GM18951 (cell line): ENCODE results near the gene KLF16.

Experiments used
- POLR2A ChIP-seq: IDR thresholded peaks from 4 replicates; pipeline ENCODE4 v1.6.1; 2011; ENCODE audit warnings: mild to moderate bottlenecking; ENCODE audit not compliant: insufficient read length, insufficient read depth; ENCODE audit errors: extremely low read depth
- in situ Hi-C: fragments of 300-500 bp; cut with MboI; formaldehyde crosslinking; loops from one replicate; pipeline ENCODE4 v1.12.0; 2022; ENCODE audit warnings: low sequenced_read_pairs, mixed read lengths, inconsistent platforms; ENCODE audit not compliant: unreplicated experiment

KLF16 gene

DNA sequence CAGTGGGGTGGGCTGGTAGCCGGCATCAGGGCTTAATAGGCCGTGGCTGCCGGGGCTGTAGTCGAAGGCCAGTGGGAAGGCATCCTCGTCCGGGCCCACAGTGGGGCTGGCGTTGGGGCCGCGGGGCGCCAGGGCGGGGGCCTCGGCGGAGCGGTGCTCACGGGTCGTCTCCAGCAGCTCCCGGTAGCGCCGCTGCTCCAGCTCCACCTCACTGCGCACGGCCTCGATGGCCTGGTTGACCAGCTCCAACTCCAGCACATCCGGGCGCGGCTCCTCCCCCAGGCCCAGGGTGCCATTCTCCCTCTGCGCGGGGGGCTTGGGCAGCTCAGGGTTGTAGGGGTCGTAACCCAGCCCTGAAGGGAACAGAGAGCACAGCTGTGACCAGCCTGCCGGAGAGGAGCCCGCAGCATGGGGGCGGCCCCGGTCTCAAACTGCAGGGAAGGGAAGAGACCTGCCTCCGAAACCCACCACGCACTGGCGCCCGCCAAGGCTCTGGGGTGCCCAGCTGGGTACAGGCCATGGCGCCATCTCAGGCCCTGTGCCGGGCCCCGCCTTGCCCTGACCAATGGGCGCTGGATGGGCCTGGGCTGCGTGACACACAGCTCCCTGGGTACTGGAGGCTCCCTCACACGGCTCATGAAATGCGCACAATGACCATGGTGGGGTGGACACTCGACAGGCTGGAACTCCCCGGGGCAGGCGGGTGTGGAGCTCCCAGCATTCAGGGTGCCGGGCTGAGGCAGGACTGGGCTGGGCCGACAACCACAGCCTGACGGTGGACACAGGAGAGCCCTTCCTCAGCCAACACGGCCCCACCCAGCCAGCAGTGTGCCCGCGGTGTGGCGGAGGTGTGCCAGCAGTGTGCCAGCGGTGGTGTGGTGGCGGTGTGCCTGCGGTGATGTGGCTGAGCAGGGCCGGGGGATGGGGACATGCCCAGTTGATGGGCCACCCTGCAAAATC, 34.8 kb downstream of the KLF16 start:
- TF ChIP-seq POLR2A = no peak
- in situ Hi-C loops = no loop called here

DNA sequence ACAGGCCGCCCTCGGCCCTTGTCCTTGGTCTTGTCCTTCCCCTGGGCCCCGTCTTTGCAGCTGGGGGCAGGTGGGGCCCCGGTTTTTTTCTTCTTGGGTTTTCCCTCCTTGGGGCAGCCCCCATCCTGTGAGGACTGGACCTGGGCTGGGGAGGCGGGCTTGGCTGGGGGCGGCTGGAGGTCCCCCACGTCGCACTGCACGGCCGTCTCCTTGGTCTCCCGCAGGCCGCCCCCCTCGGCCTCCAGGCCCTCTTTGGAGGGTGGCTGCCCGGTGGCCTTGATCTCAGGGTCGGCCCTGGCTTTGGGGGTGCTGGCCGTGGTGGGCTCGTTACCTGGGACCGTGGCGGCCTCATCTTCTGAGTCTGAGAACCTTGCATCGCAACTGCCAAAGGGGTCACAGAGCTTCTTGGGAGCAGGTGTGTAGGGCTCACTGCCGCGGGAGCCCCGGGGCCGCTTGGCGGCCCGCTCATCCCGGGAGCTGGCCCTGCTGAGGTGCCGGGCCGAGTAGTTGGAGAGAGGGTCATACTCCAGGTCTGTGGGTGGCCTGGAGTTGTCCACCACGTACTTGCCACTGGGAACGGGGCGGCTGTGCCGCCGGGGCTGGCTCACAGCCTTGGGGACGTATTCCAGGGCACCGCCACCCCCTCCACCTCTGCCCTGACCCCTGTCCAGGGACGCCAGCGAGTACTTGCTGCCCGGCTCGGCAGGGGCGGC, 35.7 kb downstream of the KLF16 start:
- in situ Hi-C loops = no loop called here
- TF ChIP-seq POLR2A = no peak

DNA sequence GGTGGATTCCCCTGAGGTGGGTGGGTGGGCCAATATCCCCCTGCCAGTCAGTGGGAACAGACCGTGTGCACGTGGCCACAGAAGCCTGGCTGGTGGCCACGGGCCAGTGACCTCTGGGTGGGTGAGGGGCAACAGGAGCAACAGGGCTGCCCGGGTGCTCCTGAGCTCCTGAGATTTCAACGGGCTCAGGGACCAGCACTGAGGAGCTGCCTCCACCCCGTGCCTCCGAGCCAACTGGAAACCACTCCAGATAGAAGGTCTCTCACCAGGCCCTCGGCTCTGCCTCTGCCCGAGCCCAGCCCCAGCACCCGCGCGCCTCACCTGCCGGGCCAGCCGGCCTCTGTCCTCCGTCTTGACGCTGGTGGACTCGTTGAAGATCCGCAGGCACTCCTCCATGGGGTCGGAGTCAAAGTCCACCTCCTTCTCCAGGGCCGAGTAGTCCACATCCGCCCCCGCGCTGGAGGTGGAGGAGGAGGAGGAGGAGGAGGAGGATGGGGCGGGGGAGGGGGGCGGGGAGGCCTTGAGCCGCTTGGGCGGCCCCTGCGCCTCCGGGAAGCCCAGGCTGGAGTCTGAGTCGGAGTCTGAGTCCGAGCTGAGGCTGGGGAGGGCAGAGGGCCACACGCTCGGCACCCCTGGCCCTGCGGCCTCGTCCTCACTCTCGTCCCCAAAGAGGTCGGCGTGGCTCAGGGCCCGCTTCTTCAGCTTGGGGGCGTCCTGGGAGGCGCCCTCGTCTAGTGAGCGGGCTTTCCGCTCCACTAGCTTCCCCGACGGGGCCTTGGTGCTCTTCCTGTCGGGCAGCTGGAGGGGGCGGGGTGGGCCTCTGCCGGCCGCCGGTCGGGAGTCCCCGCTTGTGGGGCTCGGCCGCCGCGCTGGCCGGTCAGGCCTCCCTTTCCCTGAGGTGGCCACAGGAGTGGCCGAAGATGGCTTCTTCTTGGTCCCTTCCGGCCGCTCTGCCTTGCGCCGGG, 36.5 kb downstream of the KLF16 start:
- no peak for TF ChIP-seq POLR2A
- in situ Hi-C loops = no loop called here

DNA sequence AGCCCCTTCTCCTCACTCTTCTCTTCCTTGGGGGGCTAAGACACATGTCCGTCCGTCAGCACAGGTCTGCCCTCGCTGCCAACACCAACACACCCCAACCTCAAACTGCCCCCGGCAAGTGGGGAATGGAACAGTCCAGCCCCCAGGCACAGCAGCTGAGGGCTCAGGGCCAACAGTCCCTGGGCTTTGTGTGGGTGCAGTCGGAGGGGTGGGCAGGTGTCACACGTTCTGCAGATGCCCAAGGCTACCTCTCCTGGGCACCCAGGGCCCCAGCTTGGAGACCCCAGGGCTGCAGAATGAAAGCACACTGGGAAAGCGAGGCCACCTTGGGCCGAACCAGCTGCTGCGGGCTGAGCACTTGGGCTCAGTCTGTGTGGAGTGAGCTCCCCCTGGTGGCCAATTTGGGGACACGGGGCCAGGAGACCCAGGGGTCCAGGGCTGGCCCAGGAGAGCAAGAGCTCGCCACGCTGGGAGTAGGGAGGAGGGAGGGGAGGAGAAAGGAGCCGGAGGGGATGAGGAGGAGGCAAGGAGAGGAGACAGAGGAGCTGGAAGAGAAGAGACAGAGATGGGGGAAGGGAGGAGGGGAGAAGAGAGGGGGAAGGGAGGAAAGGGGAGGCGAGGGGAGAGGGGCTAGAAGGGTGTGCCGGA, 37.3 kb downstream of the KLF16 start:
- TF ChIP-seq POLR2A = no peak
- in situ Hi-C loops = no loop called here

DNA sequence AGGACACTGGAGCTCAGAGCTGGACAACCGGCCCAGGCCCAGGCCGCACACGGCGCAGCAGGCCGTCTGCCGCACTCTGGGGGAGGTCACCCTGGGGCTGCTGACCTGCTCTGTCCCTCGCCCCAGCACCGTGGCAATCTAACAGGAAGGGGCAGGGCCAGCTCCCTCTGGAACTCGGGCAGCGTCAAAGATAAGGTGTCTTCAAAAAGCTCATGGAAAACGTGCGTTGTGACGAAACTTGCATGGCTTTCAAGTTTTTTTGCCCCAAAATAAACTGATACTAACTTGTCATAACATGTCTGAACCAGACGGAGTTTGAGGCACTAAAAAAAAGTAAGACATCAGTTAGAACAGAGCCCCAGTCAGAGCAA, 39.1 kb downstream of the KLF16 start:
- TF ChIP-seq POLR2A = no peak
- in situ Hi-C loops = no loop called here

DNA sequence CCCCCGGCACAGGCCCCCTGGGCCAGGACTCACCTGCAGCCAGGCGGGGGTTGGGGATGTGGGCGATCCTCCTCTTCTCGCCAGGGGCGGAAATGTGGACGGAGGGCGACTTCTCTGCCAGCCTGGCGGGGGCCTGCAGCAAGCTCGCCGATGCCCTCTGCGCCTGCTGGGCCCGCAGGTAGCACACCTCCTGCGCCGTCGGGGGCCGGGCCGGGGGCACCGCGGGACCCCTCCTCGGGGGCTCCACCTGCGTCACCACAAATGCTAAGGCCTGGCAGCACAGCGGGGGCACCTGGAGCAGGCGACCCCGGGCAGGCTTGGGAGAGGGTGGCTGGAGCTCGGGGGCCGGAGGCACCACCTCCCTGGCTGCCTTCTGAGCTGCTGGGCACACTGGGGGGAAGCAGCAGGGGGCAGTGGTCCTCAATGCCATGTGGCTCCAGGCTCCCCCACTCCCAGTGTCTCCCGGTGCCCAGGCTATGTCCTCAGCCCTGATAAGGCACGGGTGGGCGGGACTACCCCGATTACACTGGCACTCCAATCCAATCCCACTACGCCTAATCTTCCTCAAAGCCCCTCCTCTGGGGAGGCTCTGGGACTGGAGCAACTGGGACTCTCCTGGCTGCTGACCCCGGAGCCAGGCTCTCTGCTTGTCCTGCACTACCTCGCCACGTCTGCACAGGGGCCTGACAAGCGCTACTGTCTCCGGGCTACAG, 39.7 kb downstream of the KLF16 start:
- in situ Hi-C loops = no loop called here
- TF ChIP-seq POLR2A = no peak

DNA sequence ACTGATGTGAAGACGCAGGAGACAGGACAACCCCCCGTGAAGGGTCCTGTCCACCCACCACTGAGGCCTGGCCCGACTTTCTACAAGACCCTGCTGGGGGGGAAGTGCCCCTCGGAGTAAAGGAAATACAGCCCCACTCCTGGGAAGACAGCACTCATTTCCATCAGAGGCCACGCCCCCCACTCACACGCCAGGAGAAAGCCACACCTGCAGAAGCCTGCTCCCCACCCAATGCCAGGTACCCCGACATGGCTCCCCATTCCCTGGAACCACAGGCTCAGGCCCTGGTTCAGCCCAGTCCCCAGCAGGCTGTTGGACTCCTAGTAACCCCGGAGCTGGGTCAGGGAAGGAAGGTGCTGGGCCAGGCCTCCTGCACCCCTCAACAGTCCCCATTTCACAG, 40.4 kb downstream of the KLF16 start:
- in situ Hi-C loops = no loop called here
- no peak for TF ChIP-seq POLR2A

DNA sequence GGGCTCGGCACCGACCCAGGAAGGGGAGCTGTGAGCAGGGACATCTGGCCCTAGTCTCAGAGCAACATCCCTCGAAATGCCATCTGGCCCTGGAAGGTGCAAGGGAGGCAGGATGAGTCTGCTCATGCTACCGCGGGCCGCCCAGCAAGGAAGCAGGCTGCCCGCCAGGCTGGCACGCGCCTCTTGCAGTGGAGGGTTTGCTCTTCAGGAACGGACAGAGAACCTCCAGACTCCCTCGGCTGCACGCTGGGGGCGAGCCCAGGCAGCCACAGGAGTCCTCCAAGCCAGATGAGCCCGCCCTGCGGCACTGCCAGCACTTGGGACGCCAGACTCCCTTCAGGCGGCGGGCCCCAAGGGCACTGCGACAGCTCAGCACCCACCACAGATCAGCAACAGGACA, 41.2 kb downstream of the KLF16 start:
- TF ChIP-seq POLR2A = no peak
- in situ Hi-C loops = no loop called here

DNA sequence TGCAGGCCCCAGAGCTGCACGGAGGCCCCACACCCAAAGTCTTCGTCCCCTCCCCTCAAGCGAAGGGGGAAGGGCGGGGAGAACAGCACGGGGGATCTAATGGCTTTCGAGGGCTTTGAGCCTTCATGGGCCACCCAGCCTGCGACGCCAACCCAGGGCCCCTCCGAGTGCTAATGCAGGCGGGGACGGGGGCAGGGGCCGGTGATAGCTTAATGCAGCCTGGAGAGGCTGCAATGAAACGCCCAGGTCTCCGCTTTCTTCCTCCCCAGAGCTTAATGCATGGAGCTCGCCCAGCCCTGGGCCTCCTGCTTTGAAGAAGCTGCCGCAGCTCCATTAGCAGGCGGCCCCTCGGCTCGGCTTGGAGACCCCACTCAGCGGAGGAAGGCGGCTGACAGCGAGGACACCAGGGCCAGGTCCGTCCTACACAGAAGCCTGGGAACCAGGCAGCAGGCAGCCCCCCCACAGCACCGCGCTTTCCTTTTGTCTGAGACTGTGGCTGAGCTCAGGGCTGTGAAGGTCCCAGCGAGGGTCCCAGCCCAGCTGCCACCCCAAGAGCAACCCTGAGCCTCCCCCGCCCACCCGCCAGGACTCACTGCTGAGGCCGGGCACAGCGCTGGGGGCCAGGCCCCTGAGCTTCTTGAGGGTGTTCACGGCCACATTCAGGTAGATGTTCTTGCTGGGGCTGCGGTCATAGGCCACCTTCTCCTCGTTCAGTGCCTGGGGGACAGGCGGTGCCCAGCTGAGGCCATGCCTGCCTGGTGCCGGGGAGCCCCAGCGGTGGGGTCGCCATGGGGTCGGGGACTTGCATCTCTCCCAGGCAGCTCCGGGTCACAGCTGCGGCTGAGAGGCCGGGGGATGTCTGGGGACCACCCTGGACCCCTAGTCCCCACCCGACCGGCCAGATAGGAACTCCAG, 43.8 kb downstream of the KLF16 start:
- in situ Hi-C loops = no loop called here
- TF ChIP-seq POLR2A = no peak

DNA sequence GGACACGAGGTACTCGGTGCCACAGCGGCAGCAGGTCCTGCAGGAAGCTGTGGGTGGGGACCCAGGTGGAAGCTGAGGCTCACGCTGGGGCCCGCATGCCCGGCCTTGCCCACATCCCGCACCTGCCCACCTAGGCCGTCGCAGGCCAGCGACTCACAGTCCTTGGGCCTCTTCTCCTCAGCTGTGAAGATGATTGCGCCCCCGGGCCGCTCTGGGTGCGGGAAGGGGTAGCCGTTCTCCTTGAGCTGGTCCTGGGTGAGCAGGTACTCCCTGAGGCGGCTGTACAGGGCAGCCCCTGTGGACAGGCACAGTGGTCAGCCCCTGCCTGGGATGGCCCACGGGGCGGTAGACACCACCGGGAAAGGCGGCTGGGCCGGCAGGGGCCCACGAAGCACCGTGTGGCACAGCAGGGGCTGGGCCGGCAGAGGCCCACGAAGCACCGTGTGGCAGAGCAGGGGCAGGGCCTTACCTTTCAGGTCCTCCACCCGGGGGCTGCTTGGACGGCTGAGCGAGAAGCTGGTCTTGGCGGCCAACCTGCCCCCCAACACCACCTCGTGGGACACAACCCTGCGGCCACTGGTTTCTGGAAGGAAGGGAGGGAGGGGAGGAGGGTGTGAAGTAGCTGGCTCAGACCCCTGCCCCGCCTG, 44.7 kb downstream of the KLF16 start:
- no peak for TF ChIP-seq POLR2A
- in situ Hi-C loops = no loop called here
